Ureter (tissue), 1 donor: ENCODE data around the gene PRPF31. TPM values are rescaled to one million over a fixed set of nuclear protein-coding genes. Genes with fewer than 3 reads are reported as not detected.
A peak's percentile ranks its signal among the peaks of the same experiment; 100 is the strongest.
"Not testable (repeated sequence)": the region's sequence is repeated elsewhere in the genome, so short reads cannot be mapped to it uniquely, and the experiment has no call there.

Experiments
- DNase-seq: peaks from one replicate; pipeline ENCODE4 v3.0.0-alpha.2; 2020; ENCODE audit warnings: low spot score
- total RNA-seq: library from RNA; stranded (reverse); gene quantifications from one replicate; pipeline ENCODE4 v1.2.4, GENCODE V29; 2023
- donor health status: DM: yes; HTN: yes; CAD: no.

PRPF31 gene
- 59.0 TPM for total RNA-seq

- peak; percentile 97 for DNase-seq
These were observed at the start of gene PRPF31, which contains the start of gene TFPT for GRCh38 chr19:54115109-54116063. TSS of gene PRPF31 (plus strand) at chr19:54115754. CDS start at chr19:54118279, 2,525 bp downstream. TSS of gene TFPT (minus strand) at chr19:54115657. CDS start at chr19:54115269, 388 bp downstream.

- no peak for DNase-seq
These were observed 46.1 kb upstream of the PRPF31 start for GRCh38 chr19:54069470-54069869.

- no peak for DNase-seq
These were observed 41.7 kb upstream of the PRPF31 start for GRCh38 chr19:54073829-54074228.

- DNase-seq, result no peak
These were observed 40.7 kb upstream of the PRPF31 start for GRCh38 chr19:54074851-54075250.

GRCh38 chr19:54077334-54077733, 38.2 kb upstream of the PRPF31 start:
- DNase-seq, result no peak

- DNase-seq, result no peak
These were observed 34.5 kb upstream of the PRPF31 start, which contains the start of gene TARM1 for GRCh38 chr19:54081032-54081431. TSS of gene TARM1 (minus strand) at chr19:54081365. CDS start at chr19:54081340, 25 bp downstream.

- no peak for DNase-seq
These were observed 31.1 kb upstream of the PRPF31 start for GRCh38 chr19:54084410-54084809.

- no peak for DNase-seq
These were observed 21.0 kb upstream of the PRPF31 start for GRCh38 chr19:54094426-54095000.

GRCh38 chr19:54095136-54095858, 20.3 kb upstream of the PRPF31 start:
- DNase-seq, result no peak

- not testable (repeated sequence) for DNase-seq
These were observed 19.5 kb upstream of the PRPF31 start for GRCh38 chr19:54095859-54096616.

- no peak for DNase-seq
These were observed 18.9 kb upstream of the PRPF31 start for GRCh38 chr19:54096617-54097106.

GRCh38 chr19:54099190-54099902, 16.2 kb upstream of the PRPF31 start:
- DNase-seq, result no peak

GRCh38 chr19:54099903-54100255, 15.7 kb upstream of the PRPF31 start:
- not testable (repeated sequence) for DNase-seq

- DNase-seq, result no peak
These were observed 15.0 kb upstream of the PRPF31 start, which contains the start of gene OSCAR for GRCh38 chr19:54100561-54100960. TSS of gene OSCAR (minus strand) at chr19:54100803. CDS start at chr19:54100792, 11 bp downstream.

- peak; percentile 97 for DNase-seq
These were observed 13.0 kb upstream of the PRPF31 start, which contains the start of gene NDUFA3 for GRCh38 chr19:54102421-54103169. TSS of gene NDUFA3 (plus strand) at chr19:54102855. CDS start at chr19:54102879, 24 bp downstream.

GRCh38 chr19:54104998-54105715, 10.4 kb upstream of the PRPF31 start:
- no peak for DNase-seq

GRCh38 chr19:54105796-54106195, 9.8 kb upstream of the PRPF31 start:
- DNase-seq, result no peak

- DNase-seq, result no peak
These were observed 8.8 kb upstream of the PRPF31 start for GRCh38 chr19:54106716-54107115.
